PC-3 (cell line): Measurements from ENCODE around the gene KCTD11. TPM values are rescaled to one million over a fixed set of nuclear protein-coding genes. Genes with fewer than 3 reads are reported as not detected.

Experiments
- ATAC-seq: fragments of 200-7000 bp; cut with Tn5 transposase; 2 replicates; pipeline ENCODE4 v1.9.1; 2020; ENCODE audit warnings: mild to moderate bottlenecking, moderate library complexity
- Bru-seq: library from RNA; stranded (reverse); fragments of 400-500 nt; gene quantifications from one replicate; lab custom pipeline; 2021; lab: Mats Ljungman, UMichigan
- BruChase-seq, 2 experiments: library from RNA; stranded (reverse); fragments of 400-500 nt; gene quantifications; one replicate each; lab custom pipeline; 2021; lab: Mats Ljungman, UMichigan
- BruUV-seq: library from RNA; stranded (reverse); fragments of 400-500 nt; replicated peaks from 2 replicates; lab custom pipeline; 2021; lab: Mats Ljungman, UMichigan
- CTCF ChIA-PET: fragments of 300-600 bp; sonication (Branson Sonifier 250); formaldehyde crosslinking; loops from one replicate; lab custom pipeline; 2022; ENCODE audit warnings: antibody characterized with exemption; lab: Charles Lee
- POLR2A ChIA-PET: fragments of 300-600 bp; sonication (Branson Sonifier 250); formaldehyde crosslinking; loops from one replicate; lab custom pipeline; 2022; ENCODE audit warnings: antibody characterized with exemption; ENCODE audit not compliant: unreplicated experiment; lab: Charles Lee
- DNase-seq: peaks from one replicate; pipeline ENCODE4 v3.0.0-alpha.2; 2015
- H2AFZ ChIP-seq: fragments of 300-600 bp; sonication (generic); 2 replicates; pipeline ENCODE4 v1.6.0; 2016; ENCODE audit warnings: antibody characterized with exemption, low read length
- H3F3A ChIP-seq: fragments of 300-600 bp; sonication (generic); one replicate; pipeline ENCODE4 v1.6.0; 2017; ENCODE audit warnings: antibody characterized with exemption, low read length, control low read depth, mild to moderate bottlenecking; ENCODE audit not compliant: unreplicated experiment
- H3K27ac ChIP-seq: fragments of 300-600 bp; sonication (generic); 2 replicates; pipeline ENCODE4 v1.5.1; 2016; ENCODE audit warnings: mild to moderate bottlenecking, low read length
- H3K27me3 ChIP-seq: fragments of 300-600 bp; sonication (generic); 2 replicates; pipeline ENCODE4 v1.6.1; 2016; ENCODE audit warnings: low read length, mixed read lengths
- H3K36me3 ChIP-seq: fragments of 300-600 bp; sonication (generic); 2 replicates; pipeline ENCODE4 v1.6.1; 2016; ENCODE audit warnings: low read depth, mixed run types, low read length, mixed read lengths
- H3K4me1 ChIP-seq: fragments of 300-600 bp; sonication (generic); 2 replicates; pipeline ENCODE4 v1.5.1; 2016; ENCODE audit warnings: low read length; ENCODE audit not compliant: insufficient read depth
- H3K4me2 ChIP-seq: fragments of 300-600 bp; sonication (generic); 2 replicates; pipeline ENCODE4 v1.6.0; 2016; ENCODE audit warnings: low read length
- H3K4me3 ChIP-seq: fragments of 300-600 bp; sonication (generic); 2 replicates; pipeline ENCODE4 v1.5.1; 2016; ENCODE audit warnings: mild to moderate bottlenecking, low read length, mixed read lengths
- H3K79me2 ChIP-seq: fragments of 300-600 bp; sonication (generic); 2 replicates; pipeline ENCODE4 v1.6.1; 2017; ENCODE audit warnings: low read length, mixed read lengths
- H3K9ac ChIP-seq: fragments of 300-600 bp; sonication (generic); 2 replicates; pipeline ENCODE4 v1.6.0; 2016; ENCODE audit warnings: mild to moderate bottlenecking, low read length
- H3K9me2 ChIP-seq: fragments of 300-600 bp; sonication (generic); replicated peaks from 2 replicates; pipeline ENCODE4 v1.6.1; 2016; ENCODE audit warnings: mixed run types, low read length, mixed read lengths
- H3K9me3 ChIP-seq: fragments of 300-600 bp; sonication (generic); 2 replicates; pipeline ENCODE4 v1.6.1; 2016; ENCODE audit warnings: low read length, mixed read lengths
- H4K20me1 ChIP-seq: fragments of 300-600 bp; sonication (generic); 2 replicates; pipeline ENCODE4 v1.6.1; 2016; ENCODE audit warnings: low read length, mixed read lengths
- CTCF ChIP-seq: fragments of 300-600 bp; sonication (generic); conservative IDR thresholded peaks from 2 replicates; pipeline ENCODE4 v1.5.1; 2017; ENCODE audit warnings: antibody characterized with exemption, low read depth, mild to moderate bottlenecking, low read length
- EZH2 ChIP-seq: fragments of 300-600 bp; sonication (generic); IDR thresholded peaks from one replicate; pipeline ENCODE4 v1.6.1; 2017; ENCODE audit warnings: antibody characterized with exemption, mild to moderate bottlenecking, low read length; ENCODE audit not compliant: unreplicated experiment
- EZH2phosphoT487 ChIP-seq: fragments of 300-600 bp; sonication (generic); IDR thresholded peaks from 2 replicates; pipeline ENCODE4 v1.6.1; 2018; ENCODE audit warnings: mild to moderate bottlenecking, antibody characterized with exemption, low read length, borderline replicate concordance
- intact Hi-C: fragments of 100-400 bp; cut with micrococcal nuclease; formaldehyde crosslinking; loops from 2 replicates; pipeline ENCODE4 v1.9.0; 2023
- long read RNA-seq: library from polyadenylated mRNA; unstranded; transcript quantifications from one replicate; pipeline ENCODE4 v2.0.0, GENCODE V29; 2021; ENCODE audit not compliant: unreplicated experiment
- total RNA-seq: library from RNA; depleted of rRNA; stranded (reverse); fragments of >200 nt; gene quantifications from 2 replicates; pipeline ENCODE4 v1.2.3, GENCODE V29; 2014; rRNA removed

Gene KCTD11
- total RNA-seq (7.0 and 7.6 TPM in 2 replicates), Bru-seq, nascent RNA (percentile 54 among the genes with signal in this experiment), BruChase-seq, experiment 1, labeled RNA remaining after a 6-hour chase (percentile 70 among the genes with signal in this experiment), BruChase-seq, experiment 2, labeled RNA remaining after a 2-hour chase (percentile 79 among the genes with signal in this experiment)
- long read RNA-seq, transcript KCTD11-201 (1 exons, 2,783 nt): major isoform, 12 of 14 reads
- long read RNA-seq, partial matches to known transcripts: 0 of 14 reads
- long read RNA-seq, other reads (novel, unspliced or antisense): 0 of 14 reads

- intact Hi-C loops: loop anchor here (5.0 kb wide), 1 partner anchor 85 kb away; the partner anchor contains the start of genes FGF11 and TMEM102
- Histone ChIP-seq H3K36me3 (no peaks in the 10 kb centered on the region), H3K9ac (peak within 1 kb of the TSS; percentile 88), H3K9me3 (no peaks in the 10 kb centered on the region), H3K4me1 (peaks cover 28% of the 10 kb centered on the region), H3K9me2 (no peaks in the 10 kb centered on the region), H3K27ac (peak within 1 kb of the TSS; percentile 95), H3K79me2 (peaks cover 35% of the 10 kb centered on the region), H3K4me3 (peak within 1 kb of the TSS; percentile 87), H2AFZ (peak within 1 kb of the TSS; percentile 82), H3K27me3 (no peaks in the 10 kb centered on the region), H3F3A (peaks cover 3% of the 10 kb centered on the region), H4K20me1 (no peaks in the 10 kb centered on the region), H3K4me2 (peak within 1 kb of the TSS; percentile 99)
- peak; percentile 92 for DNase-seq
- CTCF ChIA-PET: no interaction called here
- peak; percentile 79 for ATAC-seq
- POLR2A ChIA-PET: interaction anchor here (0.7 kb wide), 1 partner anchor 18 kb away, joined by 3 read pairs; no protein-coding TSS in a partner anchor
- TF ChIP-seq EZH2 (no peak), EZH2phosphoT487 (peak; percentile 78), CTCF (no peak; the same call in 1 of the 2 replicates)
- no TSS peak for BruUV-seq
Observed at GRCh38 chr17:7351665-7352502, at the start of gene KCTD11. TSS of gene KCTD11 (plus strand) at chr17:7352162.

GRCh38 chr17:7304179-7304578 is 47.8 kb upstream of the KCTD11 start:
- ChIA-PET CTCF (no interaction called here), POLR2A (no interaction called here)
- DNase-seq (no peak), ATAC-seq (no peak)
- Histone ChIP-seq H3K4me2 (no peak overlapping the region), H3K9ac (no peak overlapping the region), H3K9me3 (no peaks in the 10 kb centered on the region), H4K20me1 (peaks cover 2% of the 10 kb centered on the region), H2AFZ (no peak overlapping the region), H3K79me2 (peaks cover 18% of the 10 kb centered on the region), H3F3A (no peaks in the 10 kb centered on the region), H3K27me3 (no peaks in the 10 kb centered on the region), H3K27ac (no peak overlapping the region), H3K36me3 (peaks cover 2% of the 10 kb centered on the region; the same call in 1 of the 2 replicates), H3K9me2 (no peaks in the 10 kb centered on the region), H3K4me1 (peaks cover 5% of the 10 kb centered on the region; the same call in 1 of the 2 replicates), H3K4me3 (no peak overlapping the region)
- no TSS peak for BruUV-seq
- intact Hi-C loops: no loop called here
- TF ChIP-seq EZH2: no peak
- TF ChIP-seq CTCF: no peak
- TF ChIP-seq EZH2phosphoT487: no peak
